ENCODE data around the gene FGFR4. TPM values are rescaled to one million over a fixed set of nuclear protein-coding genes. Genes with fewer than 3 reads are reported as not detected.
"Not testable (repeated sequence)": the region's sequence is repeated elsewhere in the genome, so short reads cannot be mapped to it uniquely, and the experiment has no call there.

Gene FGFR4
- 2.4 and 4.2 TPM in 2 replicates for total RNA-seq

DNA sequence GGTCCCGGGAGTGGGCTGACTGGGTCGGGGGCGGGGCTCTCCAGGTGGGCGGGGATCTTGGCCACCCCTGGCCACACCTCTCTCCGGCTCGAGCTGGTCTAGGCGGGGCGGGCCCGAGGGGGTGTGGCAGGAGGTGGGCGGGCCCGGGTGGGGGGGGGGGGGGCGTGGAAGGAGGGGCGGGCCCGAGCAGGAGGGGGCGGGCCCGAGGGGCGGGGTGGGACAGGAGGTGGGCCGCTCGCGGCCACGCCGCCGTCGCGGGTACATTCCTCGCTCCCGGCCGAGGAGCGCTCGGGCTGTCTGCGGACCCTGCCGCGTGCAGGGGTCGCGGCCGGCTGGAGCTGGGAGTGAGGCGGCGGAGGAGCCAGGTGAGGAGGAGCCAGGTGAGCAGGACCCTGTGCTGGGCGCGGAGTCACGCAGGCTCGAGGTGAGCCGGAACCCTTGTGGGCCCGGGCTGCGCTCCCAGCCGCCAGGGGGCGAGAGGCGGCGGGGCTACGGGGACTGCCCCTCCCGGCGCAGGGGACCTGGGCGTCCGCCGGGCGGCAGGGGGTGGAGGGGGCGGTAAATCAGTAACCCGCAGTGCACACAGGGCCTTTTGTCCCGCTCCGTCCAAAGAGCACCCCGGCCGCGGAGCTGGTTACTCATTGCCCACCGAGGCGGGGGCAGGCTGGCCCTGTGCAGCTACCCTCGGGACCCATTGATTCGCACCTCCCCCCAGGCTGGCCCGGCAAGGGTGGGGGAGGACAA, at the start of gene FGFR4:
FGFR4 (plus strand) TSS at position 262 of the 744 bp plus-strand sequence. CDS start 2,688 bp downstream, outside the sequence.
- DNase-seq (ENCODE audit: low read depth in 2 of 2), result peak in 1 of 2 donors; percentile 71

DNA sequence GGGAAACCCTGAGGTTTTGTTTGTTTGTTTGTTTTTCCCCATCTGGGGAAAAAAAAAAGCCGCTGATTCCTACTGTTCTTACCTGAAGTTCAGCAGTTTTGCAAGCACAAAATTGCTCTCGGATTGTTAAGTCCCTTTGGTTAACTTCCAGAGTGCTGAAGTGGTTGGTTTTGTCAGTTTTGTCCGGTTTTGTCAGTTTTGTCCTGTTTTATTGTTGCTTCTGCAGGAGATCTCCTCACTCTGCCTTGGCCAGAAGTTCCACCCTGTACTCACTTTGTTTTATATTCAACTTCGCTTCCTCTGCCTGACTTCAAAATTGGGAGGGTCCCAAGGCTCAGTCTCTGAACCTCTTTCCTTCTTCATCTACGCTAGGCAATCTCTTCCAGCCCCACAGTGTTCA, 49.8 kb upstream of the FGFR4 start:
- no peak for DNase-seq (ENCODE audit: low read depth in 2 of 2)

- no peak for DNase-seq (ENCODE audit: low read depth in 2 of 2)
Observed at GRCh38 chr5:177040814-177041420, 45.8 kb upstream of the FGFR4 start.

DNA sequence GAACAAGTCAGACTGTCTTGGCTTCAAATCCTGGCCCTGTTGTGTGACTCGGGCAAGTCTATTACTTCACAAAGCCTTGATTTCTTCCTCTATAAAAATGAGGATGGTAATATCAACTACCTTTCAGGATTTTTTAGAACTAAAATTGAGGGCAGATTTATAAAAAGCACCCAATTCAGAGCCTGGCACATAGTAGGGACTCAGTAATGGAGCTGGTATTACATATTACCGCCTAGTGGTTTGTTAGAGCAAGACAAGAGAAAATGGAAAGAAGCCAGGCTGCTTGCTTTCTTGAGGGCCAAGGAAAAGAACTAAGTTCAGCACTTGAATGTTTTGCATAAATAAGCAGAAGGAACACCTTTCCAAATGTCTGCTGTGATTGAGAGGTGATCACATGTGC, 44.8 kb upstream of the FGFR4 start:
- DNase-seq (ENCODE audit: low read depth in 2 of 2), result no peak

GRCh38 chr5:177043114-177043513, 43.6 kb upstream of the FGFR4 start:
- DNase-seq (ENCODE audit: low read depth in 2 of 2), result no peak

DNA sequence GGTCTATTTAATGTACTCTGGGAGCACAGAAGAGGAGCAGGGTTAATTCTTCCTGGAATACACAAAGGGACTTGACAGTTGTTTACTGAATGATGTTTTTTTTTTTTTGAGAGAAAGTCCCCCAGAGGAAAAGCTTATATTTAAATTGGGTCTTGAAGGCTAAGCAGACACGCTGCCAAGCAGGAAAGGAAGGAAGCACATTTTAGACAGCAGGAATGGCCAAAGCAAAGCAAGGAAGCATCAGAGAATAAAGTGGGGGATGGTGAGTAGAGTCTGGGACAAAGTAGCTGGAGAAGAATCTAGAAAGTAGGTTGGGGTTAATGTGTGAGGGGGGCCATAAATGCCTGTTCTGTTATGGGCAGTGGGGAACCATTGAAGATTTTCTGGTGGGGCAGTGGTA, 42.8 kb upstream of the FGFR4 start:
- peak in 1 of 2 donors; percentile 53 for DNase-seq (ENCODE audit: low read depth in 2 of 2)

DNA sequence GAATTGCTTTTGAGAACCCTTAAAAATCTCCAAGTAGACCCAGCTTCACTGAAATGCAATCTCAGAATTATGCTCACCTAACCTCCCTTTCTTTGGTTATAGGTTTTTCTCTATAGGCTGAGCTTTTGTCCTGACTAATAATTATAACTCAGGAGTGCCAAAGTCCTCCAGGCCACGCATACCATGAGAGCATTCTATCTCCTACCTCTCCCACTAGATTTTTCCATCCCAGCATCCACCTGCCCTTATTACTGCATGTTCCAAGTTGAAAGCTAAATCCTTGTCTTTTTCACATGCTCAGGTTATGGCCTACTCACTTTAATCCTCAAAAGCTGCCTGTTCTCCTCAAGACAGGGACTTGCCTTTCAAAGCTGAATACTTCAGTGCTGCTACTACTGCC, 42.1 kb upstream of the FGFR4 start:
- DNase-seq (ENCODE audit: low read depth in 2 of 2), result no peak

DNA sequence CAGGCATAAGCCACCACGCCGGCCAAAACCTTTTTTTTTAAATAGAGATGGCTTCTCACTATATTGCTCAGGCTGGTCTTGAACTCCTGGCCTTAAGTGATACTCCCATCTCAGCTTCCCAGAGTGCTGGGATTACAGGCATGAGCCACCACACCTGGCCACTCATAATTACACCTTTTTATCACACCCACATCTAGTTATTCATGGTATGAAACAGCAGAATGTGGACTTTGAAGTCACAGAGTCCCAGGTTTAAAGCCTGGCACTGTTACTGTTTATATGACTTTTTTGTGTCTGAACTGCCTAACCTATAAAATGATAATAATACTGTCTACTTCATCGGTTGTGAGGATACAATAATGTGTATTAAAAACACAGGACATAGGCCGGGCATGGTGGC, 41.1 kb upstream of the FGFR4 start:
- DNase-seq (ENCODE audit: low read depth in 2 of 2), result no peak

- not testable (repeated sequence) for DNase-seq (ENCODE audit: low read depth in 2 of 2)
Observed at GRCh38 chr5:177048531-177048930, 38.2 kb upstream of the FGFR4 start.

- DNase-seq (ENCODE audit: low read depth in 2 of 2), result peak in 1 of 2 donors; percentile 16
Observed at GRCh38 chr5:177049285-177049684, 37.4 kb upstream of the FGFR4 start.

DNA sequence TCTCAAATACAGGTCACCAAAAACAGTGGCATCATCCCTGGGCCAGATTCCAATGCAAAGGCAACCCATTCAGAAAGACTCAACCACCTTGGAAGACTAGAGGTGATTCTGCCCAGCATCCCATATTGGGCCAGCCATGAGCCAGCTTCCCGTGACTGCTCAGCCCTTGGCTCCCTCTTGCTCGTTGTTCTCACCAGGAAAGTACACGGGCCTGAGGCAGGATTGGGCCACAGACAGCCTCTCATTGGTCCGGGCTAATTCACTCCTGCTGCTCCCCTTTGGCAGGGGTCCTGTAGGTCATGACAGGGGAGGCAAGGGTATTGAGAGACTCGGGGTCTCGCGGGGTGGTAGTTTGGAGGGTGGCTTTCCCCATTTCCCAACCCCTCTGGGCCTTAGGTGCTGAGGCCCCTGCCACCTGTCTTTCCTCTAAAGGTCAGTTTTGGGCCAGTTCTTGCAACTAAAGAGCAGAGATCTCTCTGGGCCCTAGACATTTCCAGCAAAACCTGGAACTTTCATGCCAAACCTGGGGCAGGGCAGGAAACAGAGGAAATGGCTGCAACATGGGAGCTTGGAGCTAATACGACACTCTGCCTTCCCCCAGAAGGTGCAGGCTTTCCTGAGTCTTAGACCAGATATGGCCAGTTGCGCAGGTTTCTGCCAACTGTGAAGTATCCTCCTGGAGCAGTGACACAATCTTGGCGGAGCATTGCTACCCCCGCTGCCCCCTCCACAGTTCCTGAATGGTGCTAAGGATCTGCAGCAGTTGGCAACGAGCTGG, 22.0 kb upstream of the FGFR4 start:
- peak in 1 of 2 donors; percentile 57 for DNase-seq (ENCODE audit: low read depth in 2 of 2)

DNA sequence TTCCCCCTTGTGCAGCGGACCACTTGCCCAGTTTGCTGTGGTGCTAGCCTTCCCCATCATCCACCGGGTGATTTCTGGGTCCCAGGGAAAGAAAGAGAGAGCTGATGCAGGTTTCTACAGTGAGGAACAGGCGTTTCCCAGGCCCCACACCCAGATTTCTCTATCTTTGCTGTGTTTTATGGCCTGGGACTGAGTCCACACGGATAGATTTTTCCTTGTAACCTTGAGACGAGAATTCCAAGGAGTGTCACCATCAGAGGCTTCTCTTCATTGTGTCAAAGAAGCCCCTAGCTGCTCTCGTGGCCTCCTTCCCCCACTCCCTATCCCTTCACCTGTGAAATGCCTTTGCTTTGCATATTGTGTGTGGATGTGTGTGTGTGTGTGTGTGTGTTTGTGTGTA, 21.2 kb upstream of the FGFR4 start:
- no peak for DNase-seq (ENCODE audit: low read depth in 2 of 2)

DNA sequence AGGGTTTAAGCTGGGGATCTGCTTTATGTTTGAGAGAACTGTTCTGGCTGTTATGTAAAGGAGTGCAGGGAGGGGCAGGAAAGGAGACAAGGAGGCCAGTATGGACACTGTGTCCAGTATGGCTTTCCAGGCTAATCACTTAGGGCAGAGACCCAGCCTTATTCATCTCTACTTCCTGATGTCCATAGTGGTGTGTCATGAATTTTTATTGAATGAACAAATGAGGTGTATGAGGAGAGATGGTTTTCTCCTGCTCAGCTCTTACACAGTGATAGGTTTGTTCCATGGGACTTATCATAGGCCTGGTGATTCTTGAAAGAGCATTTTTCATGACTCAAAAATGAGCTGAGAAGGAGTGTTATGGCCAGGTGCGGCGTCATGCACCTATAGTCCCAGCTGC, 20.5 kb upstream of the FGFR4 start:
- no peak for DNase-seq (ENCODE audit: low read depth in 2 of 2)

GRCh38 chr5:177067503-177067902, 19.2 kb upstream of the FGFR4 start:
- DNase-seq (ENCODE audit: low read depth in 2 of 2), result no peak

- no peak for DNase-seq (ENCODE audit: low read depth in 2 of 2)
Observed at GRCh38 chr5:177070536-177071191, 16.1 kb upstream of the FGFR4 start.

DNA sequence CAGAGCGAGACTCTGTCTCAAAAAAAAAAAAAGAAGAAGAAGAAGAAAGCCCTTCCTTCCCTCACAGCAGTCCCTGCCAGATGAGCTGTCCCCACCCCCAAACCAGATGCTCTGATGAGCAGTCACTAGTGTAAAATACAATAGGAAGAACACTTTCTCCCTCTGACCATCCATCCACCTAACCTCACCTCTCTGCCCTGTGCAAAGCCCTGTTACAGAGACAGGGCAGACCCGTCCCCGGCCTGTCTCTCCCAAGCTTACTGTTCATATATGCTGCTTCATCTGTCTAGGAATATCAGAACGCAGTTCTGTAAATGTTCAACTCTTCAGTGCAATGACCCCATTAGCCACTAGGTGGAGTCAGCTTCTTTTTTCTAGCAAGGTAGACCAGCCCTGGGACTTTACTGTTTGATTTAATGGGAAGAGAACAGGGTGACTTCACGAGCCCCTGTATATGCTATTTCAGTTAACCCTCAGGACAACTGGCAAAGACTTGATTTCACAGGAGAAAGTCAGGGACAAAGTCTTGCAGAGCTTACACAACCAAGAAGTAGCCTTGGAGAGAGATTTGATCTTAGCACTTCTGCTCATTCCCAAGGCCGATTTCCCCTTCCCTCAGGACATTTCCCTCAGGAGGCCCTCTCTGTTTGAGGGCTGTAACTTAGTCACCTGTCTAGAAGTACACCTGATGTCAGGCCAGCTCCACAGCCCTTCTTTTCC, 14.9 kb upstream of the FGFR4 start:
- DNase-seq (ENCODE audit: low read depth in 2 of 2), result peak; percentile 75 to 82

DNA sequence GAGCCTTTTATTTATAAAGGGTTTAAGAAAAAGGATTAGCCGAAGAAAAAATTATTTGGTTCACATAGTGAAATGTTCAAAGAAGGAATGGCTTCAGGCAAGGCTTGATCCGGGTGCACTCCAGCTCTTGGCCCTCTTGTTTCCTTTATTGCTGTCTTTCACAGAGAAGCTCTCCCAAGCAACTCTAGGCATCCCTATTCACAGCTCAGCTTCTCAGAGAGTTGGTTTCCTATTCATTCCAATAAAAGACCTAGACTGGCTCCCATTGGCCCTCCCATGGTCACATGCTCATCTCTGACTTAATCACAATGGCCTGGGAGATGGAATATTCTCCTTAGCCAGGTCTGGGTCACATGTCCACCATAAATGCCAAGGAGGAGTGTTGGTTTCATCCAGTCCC, 9.4 kb upstream of the FGFR4 start:
- DNase-seq (ENCODE audit: low read depth in 2 of 2), result no peak

GRCh38 chr5:177079606-177080005, 7.1 kb upstream of the FGFR4 start:
- no peak for DNase-seq (ENCODE audit: low read depth in 2 of 2)

- DNase-seq (ENCODE audit: low read depth in 2 of 2), result no peak
Observed at GRCh38 chr5:177080265-177080664, 6.5 kb upstream of the FGFR4 start.

DNA sequence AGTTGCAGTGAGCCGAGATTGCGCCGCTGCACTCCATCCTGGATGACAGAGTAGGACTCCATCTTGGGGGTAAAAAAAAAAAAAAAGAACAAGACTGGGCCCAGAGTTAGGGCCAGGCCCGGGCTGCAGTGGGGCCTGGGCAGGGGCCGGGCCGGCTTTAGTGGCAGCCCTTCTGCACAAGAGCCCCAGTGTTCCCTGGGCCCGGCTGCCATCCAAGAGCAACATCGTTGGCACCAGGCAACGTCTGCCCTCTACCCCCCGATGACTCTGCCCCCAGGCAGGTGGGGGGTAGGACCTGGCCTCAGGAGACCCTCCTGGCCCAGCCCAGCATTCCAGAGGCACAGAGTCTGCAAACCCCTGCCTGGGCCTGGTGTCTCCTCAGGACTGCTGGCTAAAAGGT, 4.9 kb upstream of the FGFR4 start:
- no peak for DNase-seq (ENCODE audit: low read depth in 2 of 2)

DNA sequence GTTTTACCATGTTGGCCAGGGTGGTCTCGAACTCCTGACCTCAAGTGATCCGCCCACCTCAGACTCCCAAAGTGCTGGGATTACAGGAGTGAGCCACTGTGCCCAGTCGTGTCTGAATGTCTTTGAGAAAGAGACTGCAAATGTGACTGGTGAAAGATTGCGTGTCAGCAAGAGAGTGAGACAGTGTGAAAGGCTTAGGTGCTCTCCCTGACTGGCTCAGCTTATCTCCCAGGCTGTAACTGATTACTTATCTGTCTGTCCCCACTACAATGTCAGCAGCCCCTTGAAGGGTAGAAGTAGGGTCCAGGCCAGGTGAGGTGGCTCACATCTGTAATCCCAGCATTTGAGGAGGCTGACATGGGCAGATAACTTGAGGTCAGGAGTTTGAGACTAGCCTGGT, 3.4 kb upstream of the FGFR4 start:
- no peak for DNase-seq (ENCODE audit: low read depth in 2 of 2)
